Measurements from ENCODE around the gene EPDR1.

DNA sequence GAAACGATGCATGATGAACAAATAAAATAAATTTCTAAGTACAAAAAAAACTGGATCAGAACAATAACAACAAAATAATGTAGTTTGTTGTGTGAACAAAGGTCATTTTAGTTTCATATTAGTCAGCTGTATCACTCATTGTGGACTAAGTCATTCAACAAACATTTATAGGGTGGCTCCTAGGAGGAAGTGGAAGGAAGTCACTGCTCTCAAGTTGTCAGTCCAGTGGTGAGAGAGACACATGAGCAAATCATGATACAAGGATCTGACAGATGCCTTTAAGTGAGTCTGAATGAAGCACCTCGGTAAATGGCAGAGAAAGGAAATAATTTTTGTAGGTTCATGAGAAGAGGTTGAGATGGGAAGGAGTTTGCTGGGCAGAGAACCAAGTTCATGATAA, 56.8 kb downstream of the EPDR1 start:
- TF ChIP-seq POLR2A (IDR thresholded peaks at IDR 0.05) (no peak), POLR2AphosphoS5 (IDR thresholded peaks at IDR 0.05) (no peak)
- TF ChIP-seq, protein P1, sequence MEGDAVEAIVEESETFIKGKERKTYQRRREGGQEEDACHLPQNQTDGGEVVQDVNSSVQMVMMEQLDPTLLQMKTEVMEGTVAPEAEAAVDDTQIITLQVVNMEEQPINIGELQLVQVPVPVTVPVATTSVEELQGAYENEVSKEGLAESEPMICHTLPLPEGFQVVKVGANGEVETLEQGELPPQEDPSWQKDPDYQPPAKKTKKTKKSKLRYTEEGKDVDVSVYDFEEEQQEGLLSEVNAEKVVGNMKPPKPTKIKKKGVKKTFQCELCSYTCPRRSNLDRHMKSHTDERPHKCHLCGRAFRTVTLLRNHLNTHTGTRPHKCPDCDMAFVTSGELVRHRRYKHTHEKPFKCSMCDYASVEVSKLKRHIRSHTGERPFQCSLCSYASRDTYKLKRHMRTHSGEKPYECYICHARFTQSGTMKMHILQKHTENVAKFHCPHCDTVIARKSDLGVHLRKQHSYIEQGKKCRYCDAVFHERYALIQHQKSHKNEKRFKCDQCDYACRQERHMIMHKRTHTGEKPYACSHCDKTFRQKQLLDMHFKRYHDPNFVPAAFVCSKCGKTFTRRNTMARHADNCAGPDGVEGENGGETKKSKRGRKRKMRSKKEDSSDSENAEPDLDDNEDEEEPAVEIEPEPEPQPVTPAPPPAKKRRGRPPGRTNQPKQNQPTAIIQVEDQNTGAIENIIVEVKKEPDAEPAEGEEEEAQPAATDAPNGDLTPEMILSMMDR (IDR thresholded peaks at IDR 0.05) = no peak
